GM21423 (cell line): ENCODE measurements around the gene IER5L.
"Not testable (repeated sequence)": the region's sequence is repeated elsewhere in the genome, so short reads cannot be mapped to it uniquely, and the experiment has no call there.

Source experiments
- ATAC-seq: cut with Tn5 transposase; IDR thresholded peaks from one replicate; pipeline ENCODE4 v1.9.1; 2021; ENCODE audit warnings: mild to moderate bottlenecking, moderate library complexity; ENCODE audit not compliant: unreplicated experiment

The IER5L gene

DNA sequence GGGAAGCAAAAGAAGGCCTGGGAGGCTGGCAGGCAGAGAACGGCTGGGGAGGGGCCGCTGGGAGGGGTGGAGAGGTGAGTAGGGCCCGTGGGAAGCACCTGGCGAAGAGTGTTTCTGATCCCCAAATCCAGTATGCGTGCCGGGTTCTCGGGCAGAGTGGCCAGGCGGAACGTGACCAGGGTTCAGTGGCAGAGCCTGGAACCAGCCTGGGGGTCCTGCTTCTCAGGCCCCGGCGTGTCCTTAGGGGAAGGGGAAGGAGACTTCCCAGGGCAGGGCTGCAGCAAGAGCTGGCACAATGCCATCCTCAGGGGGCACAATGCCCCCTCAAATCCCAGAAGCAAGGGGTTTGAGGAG is 25.5 kb upstream of the IER5L start:
- ATAC-seq: no peak

DNA sequence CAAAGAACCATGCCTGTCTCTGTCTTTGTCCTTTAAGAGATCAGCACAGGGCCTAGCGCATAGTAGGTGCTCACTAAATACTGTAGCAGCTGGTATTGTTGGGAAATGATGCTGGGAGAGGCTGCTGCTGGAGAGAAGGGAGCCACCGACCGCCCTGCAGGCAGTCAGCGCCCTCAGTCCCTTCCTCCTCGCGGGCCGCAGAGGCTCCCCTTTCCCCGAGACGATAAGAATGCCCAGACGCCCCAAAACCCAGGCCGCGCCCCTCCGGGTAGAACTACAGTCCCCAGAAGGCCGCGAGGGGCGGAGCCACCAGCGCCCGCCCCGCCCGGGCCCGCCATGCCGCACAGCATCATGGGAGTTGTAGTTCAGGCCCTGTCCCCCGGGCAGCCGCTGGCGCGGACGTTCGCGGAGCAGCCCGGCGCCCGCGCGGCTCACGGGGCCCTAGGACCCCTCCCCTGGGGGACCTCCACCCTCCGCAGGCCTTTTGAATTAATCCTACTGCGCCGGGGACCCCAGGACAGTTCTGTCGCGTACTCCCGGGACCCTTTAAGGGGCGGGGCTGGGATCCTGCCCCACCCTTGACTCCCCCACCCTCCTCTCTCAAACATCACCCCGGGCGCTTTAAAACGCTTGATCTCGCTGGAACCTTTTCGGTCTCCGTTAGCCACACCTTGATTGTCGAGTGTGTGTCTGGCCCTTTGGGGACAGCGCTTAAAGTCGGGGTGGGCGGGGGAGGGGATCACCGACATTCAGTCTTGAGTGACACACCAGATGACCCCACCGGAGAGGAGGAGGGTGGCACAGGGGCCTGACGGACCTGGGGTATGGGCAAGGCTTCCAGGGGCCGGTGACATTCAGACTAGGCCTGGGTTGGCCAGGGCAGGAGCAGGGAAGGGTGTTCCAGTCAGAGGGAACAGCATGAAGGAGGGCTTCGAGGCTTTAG is 24.8 kb upstream of the IER5L start:
- peak; percentile 87 for ATAC-seq

DNA sequence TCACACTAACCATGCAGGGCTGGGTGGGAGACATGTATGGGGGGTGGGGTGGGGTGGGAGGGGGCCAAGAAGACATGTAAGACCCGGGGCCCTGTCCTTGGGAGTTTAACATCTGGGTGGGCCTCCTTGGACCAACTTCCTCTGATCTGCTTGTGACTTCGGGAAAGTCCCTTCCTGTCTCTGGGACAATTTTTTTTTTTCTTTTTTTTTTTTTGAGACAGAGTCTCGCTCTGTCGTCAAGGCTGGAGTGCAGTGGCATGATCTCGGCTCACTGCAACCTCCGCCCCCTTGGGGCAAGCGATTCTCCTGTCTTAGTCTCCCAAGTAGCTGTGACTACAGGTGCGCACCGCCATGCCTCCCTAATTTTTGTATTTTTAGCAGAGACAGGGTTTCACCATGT is 23.8 kb upstream of the IER5L start:
- no peak for ATAC-seq

DNA sequence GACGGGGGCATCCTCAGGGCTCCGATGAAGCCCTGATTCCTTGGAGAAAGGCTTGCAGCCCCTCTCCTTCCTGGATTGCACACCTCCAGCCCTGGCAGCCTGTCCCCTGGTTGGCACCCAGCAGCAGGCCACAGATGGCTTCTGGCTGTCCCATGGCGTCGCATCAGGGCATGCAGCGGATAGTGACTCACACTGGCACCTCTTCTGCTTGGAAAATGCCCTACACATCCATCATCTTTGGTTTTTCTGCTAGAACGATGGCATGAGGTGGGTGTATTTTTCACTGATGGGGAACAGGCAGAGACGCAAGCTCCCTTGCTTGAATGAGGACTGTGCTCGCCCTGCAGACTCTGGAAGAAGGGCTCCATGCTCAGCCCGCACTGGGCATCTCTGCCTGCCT is 23.2 kb upstream of the IER5L start:
- ATAC-seq: no peak

DNA sequence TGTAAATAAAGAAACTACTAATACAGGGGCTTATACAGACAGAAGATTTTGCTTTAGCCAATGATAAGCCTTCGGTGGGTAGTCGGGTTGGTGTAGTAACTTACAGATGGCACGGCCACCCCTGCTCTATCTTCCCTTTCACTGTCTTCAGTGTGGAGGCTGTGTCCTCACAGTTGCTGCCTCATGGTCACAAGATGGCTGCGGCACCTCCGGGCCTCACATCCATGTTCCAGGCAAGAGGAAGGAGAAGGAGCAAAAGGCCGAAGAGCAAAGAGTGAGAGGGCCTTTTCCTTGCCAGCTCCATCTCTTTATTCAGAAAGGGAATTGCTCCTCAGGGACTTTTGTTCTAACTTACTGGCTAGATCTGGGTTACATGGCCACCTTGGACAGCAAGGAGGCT is 22.2 kb upstream of the IER5L start:
- ATAC-seq: no peak

DNA sequence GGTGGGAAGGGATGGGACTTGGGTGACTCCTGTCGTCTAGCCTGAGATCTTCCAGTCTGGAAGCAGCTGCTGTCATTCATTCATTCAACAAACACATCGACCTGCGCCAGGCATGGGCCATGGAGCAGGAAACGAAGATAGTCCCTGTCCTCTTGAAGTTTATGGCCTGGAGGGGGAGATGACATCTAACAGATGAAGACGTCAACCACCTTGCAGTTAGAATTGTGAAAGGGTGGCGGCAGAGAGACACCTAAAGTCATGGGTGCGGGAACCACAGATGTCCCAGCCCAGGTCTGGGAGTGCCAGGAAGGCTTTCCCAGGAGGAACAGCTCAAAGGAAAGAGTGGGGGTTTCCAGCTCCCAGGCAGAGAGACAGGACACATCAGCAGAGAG is 21.0 kb upstream of the IER5L start:
- ATAC-seq: no peak

DNA sequence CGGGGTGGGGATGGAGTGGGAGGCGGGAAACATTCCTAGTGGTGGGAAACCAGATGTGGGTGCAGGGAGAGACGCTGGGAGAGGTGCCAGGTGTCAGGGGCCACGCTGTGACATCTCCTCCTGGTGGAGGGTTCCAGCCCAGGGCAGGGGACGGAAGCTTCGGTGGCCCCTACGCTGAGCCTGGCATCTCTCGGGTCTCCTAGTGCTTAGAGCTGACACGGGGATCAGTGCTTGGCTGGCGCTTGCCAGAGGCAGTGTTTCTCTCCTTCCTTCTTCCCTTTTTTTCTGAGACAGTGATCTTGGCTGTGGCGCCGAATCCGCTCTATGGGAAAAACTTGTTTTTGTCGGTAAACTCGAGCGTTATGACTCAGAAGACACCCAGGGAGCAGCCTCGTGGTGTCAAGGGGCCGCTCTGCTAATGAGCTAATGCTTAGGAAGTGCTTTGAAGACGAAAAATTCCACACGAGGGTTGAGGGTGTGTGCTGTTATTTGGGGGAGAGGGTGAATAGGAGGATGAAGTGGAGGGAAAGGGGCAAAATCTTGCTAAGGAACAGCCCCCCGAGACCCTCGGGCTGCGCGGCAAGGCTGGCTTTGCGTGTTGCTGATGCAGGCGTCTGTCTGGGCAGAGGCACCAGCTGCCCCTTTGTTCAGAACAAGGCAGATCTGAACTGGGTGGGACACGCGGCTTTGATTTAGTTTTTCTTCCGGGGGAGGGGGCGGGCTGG is 20.4 kb upstream of the IER5L start:
- ATAC-seq: no peak

DNA sequence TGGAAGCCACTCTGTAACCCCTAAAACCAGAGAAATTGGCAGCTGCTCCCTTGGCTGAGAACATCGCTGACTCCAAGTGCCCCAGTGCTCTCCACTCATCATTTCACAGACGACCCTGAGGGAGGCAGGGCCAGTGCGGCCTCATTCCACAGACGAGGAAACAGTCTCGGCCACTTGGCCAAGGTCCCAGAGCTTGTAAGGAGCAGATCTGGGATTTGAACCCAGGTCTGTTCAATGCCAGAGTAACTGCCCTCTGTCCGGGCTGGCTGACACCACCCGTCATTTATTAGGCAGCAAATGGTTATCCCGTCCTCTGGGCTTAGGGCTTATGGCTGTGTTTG is 19.9 kb upstream of the IER5L start:
- no peak for ATAC-seq

DNA sequence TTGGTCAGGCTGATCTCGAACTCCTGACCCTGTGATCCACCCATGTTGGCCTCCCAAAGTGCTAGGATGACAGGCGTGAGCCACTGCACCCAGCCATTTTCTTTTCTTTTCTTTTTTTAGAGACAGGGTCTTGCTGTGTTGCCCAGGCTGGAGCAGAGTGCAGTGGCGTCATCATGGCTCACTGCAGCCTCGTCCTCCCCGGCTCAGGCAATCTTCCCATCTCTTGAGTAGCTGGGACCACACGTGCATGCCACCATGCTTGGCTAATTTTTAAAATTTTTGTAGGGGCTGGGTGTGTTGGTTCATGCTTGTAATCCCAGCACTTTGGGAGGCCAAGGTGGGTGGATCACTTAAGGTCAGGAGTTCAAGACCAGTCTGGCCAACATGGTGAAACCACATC is 19.0 kb upstream of the IER5L start:
- ATAC-seq: not testable (repeated sequence)

DNA sequence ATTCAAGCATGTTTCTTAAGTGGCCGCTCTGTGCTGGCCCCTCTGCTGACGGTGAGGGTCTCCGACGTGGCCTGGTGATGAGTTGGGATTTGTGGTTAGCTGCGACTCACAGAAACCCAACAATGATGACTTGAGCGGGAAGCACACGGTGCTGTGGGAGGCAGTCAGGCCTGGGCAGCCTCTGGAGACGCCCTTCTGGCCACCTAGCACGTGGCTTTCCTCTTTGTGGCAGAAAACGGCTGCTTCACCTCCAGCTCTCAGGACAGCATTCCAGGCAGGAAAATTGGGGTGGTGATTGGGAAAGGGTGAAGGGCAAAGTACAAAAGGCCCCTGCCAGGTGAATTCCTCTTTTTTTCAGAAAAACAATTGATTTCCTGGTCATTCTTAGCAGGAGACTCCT is 17.5 kb upstream of the IER5L start:
- ATAC-seq: no peak

DNA sequence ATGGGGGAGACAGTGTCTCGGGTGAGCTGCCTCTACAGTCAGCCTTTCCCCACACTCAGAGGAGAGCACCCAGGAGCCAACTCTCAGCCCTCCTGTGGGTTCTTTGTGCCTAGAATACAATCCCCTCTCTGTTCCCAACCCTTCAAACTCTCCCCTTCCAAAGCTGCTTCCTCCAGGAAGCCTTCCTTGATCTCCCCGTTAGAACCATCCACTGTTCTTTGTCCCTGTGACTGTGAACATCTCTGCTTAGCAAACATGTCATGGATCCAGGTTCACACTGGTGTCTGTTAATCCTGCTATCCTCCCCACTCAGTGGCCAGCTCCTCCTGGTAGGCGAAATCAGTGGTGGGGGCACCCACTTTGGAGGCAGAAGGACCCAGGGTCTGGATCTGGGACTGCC is 16.2 kb upstream of the IER5L start:
- no peak for ATAC-seq

DNA sequence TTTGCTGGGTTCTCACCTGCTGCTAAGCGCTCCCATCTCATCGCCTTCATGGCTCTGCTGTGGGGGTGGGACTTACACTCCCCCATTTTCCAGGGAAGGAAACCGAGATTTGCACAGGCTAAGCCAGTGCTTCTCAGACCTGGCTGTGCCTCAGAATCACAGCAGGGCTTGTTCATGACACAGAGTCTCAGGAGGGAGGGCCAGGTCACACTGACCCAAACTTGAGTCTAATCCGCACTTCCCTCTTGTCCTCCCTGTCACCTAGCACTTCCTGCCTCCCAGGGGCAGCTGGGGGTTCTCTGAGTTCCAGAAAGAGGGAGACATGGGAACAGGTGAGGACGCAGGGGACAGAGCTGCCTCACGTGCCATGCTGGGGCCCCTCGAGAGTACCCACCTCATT is 15.6 kb upstream of the IER5L start:
- no peak for ATAC-seq

DNA sequence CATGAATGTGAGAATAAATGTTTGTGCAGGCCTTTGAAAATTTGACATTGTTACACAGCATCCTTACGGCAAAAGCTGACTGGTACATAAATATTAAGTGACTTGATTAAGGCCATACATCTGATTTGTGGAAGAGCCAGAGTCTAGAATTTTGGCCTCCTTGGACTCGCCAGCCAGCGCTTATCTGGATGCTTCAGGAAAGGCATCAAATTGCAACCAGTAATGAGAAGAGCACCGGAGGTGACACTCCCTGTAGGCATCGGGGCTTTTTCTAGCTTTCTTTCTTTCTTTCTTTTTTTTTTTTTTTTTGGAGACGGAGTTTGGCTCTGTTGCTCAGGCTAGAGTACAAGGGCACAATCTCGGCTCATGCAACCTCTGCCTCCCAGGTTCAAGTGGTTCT is 13.2 kb upstream of the IER5L start:
- ATAC-seq: no peak

DNA sequence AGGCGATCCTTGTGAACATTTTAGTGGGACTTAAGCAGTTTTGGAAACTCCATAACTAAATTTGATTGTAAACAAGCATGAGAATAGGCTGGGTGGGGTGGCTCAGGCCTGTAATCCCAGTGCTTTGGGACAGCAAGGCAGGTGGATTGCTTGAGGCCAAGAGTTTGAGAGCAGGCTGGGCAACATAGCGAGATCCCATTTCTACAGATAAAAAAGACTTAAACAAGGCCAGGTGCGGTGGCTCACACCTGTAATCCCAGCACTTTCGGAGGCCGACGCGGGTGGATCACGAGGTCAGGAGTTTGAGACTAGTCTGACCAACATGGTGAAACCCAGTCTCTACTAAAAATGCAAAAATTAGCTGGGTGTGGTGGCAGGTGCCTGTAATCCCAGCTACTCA is 11.9 kb upstream of the IER5L start:
- not testable (repeated sequence) for ATAC-seq

DNA sequence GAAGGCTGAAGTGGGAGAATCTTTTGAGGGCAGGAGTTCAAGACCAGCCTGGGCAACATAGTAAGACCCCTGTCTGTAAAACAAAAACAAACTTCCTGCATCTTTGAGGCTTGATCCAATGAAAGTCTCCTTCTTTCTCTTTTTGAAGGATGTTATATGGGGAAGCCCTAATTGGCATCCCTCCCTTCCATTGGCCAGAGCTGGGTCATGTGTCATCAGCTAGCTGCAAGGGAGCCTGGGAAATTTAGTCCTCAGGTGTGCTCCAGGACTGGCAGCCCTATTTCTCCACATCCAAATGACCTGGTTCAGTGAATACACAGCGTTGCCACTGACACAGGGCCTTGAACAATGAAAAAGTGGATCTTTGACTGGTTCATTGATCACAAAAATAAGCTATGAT is 9.0 kb upstream of the IER5L start:
- ATAC-seq: no peak

DNA sequence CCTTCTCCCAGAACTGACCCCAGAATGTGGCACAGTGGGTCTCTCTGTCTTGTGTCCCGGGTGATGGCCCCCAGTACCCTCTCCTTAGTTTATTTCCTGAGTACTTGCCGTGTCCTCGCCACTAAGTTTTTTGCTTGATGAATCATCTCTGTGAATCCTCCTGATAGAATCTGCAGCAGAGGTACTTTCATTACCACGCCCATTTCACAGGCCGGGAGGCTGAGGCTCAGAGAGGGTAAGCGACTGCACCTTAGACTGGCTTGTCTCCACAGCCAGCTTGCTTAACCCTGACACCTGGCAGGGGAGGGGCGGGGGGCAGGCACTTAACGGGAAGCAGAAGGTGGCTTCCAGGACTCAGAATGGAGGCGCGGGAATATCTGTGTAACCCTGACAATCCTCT is 7.9 kb upstream of the IER5L start:
- ATAC-seq: no peak

DNA sequence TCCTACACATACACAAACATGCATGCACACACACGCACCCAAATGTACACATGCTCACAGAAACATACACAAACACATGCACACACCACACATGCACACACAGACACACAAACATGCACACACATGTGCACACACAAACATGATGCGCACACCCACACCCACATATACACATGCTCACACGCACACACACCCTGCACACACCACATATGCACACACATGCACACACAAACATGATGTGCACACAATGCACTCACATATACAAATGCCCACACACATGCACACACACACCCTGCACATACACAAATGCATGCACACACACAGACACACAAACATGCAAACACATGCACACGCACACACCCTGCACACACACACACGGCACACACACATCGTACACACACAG is 7.3 kb upstream of the IER5L start:
- no peak for ATAC-seq

DNA sequence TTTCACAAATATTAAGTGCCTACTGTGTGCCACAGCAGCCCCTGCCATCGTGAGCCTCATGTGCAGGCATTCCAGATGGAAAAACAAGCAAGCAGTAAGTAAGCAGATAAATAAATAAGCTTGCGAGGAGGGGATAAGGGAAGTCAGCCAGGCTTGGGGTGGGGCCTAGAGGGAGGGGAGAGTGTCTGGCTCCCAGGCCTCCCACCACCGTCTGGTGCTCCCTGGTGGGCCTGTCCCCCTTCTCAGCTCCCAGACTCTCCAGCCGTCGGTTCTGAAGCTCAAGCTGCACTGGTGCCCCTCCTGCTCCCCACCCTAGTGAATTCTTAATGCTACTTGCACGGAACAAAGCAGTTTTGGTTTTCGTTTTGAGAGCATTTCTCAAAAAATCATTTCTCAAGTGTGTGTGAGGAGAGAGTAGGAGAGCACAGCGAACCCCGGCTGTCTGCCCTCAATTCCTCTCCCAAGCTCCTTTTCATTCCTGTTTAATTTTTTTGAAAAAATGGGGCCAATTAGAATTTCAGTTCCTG is 6.6 kb upstream of the IER5L start:
- no peak for ATAC-seq

DNA sequence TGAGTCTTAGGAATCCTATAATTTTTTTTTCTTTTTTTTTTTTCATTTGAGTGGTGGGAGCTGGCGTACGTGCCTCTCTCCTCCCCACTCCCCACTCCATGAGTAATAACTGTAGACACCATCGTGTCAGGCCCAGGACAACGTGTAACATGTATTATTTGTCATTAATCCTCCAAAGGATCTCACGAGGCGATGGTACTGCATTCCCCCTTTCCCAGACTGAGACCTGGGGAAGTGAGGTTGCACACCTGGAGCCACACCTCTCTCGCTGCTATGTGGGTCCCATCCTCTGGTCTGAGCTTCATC is 6.1 kb upstream of the IER5L start:
- no peak for ATAC-seq

DNA sequence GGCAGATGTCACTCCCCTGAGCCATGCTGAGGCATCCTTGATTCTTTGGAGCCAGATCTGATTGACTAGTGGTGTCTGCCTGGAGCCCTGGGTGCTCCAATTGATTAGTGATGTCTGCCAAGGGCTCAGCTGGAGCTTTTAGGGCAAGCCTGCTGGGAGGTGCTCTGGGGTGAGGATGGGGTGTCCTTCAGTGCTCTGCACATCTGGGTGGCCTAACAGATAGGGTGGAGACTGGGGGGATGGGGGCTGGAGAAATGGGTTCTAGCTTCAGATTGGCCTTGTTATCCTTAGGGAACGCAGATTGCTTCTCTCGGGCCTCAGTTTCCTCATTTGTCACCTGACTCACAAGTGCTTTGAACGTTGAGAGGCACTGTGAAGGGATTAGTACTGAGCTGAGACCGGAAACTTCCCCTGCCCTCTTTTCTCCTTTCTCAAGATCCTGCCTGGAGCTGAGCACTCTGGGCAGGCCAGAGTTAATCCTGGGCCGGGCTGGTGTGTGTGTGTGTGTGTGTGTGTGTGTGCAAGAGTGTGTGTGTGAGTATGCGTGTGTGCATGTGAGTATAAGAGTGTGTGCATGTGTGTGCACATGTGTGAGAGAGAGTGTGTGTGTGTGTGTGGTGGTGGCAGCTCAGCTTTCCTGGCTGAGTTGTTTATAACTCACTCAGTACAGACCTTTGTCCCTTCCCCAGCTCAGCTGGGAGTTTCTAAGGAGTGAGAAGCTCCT is 5.6 kb upstream of the IER5L start:
- no peak for ATAC-seq

DNA sequence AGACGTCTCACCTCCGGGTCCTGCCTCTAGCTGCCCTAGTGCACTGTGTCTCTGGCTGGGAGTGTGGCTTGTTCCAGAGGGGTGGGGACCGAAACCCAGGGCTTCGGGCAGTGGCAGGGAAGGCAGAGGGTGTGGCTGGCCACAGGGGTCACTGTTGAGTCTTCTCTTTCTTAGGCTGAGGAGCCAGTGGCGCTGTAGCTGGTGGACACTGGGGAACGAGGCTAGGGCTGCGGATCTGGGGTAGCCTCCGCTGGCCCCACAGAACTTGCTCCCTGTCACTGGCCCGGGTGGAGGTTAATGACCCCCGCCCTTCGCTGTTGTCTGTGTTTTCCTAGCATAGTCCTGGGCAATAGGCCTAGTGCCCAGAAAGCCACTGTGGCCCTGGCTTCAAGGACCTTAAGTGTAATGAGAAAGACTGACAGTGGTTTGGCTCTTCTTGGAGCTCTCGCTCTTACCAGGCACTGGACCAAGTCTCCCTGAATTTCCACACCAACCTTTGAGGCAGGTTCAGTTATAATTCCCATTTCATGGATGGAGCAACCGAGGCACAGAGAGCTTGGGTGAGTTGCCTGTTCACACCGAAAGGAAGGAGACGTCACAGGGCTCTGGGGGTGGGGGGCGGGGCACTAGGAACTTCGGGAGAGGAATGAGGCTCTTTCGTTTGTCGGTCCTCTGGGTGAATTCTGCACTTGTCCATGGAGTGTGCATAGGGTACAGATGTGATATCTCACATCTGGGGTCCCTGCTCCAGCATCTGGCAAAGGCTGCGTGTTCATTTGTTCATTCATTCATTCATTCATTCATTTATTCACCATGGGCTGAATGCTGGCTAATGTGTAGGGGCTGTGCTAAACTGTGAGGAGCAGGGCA is 4.8 kb upstream of the IER5L start:
- ATAC-seq: no peak
